ENCODE data around the gene NIPBL.
A peak's percentile ranks its signal among the peaks of the same experiment; 100 is the strongest.
"Not testable (repeated sequence)": the region's sequence is repeated elsewhere in the genome, so short reads cannot be mapped to it uniquely, and the experiment has no call there.

NIPBL gene

GRCh38 chr5:37034955-37035354 is 158.4 kb downstream of the NIPBL start:
- DNase-seq, result no peak

- DNase-seq, result no peak
Observed at GRCh38 chr5:37037840-37038239, 161.3 kb downstream of the NIPBL start.

- no peak for DNase-seq
Observed at GRCh38 chr5:37039824-37040223, 163.3 kb downstream of the NIPBL start.

- no peak for DNase-seq
Observed at GRCh38 chr5:37043693-37044092, 167.1 kb downstream of the NIPBL start.

GRCh38 chr5:37044120-37044519 is 167.6 kb downstream of the NIPBL start:
- DNase-seq, result no peak

- DNase-seq, result no peak
Observed at GRCh38 chr5:37045703-37046102, 169.1 kb downstream of the NIPBL start.

- DNase-seq, result no peak
Observed at GRCh38 chr5:37047947-37048346, 171.4 kb downstream of the NIPBL start.

GRCh38 chr5:37054391-37054790 is 177.8 kb downstream of the NIPBL start:
- DNase-seq, result no peak

- DNase-seq, result no peak
Observed at GRCh38 chr5:37055383-37055990, 178.9 kb downstream of the NIPBL start.

GRCh38 chr5:37056762-37057161 is 180.2 kb downstream of the NIPBL start:
- no peak for DNase-seq

GRCh38 chr5:37060030-37060429 is 183.5 kb downstream of the NIPBL start:
- no peak for DNase-seq

- DNase-seq, result no peak
Observed at GRCh38 chr5:37063739-37064138, 187.2 kb downstream of the NIPBL start.

- no peak for DNase-seq
Observed at GRCh38 chr5:37064442-37064841, 187.9 kb downstream of the NIPBL start.

- DNase-seq, result no peak
Observed at GRCh38 chr5:37071487-37071886, 194.9 kb downstream of the NIPBL start.

GRCh38 chr5:37071901-37072581 is 195.5 kb downstream of the NIPBL start:
- DNase-seq, result peak; percentile 72

GRCh38 chr5:37075399-37075950 is 198.9 kb downstream of the NIPBL start:
- no peak for DNase-seq

GRCh38 chr5:37077146-37077545 is 200.6 kb downstream of the NIPBL start:
- DNase-seq, result no peak

- no peak for DNase-seq
Observed at GRCh38 chr5:37080697-37081096, 204.1 kb downstream of the NIPBL start.

- DNase-seq, result not testable (repeated sequence)
Observed at GRCh38 chr5:37082977-37083376, 206.4 kb downstream of the NIPBL start.

- not testable (repeated sequence) for DNase-seq
Observed at GRCh38 chr5:37086026-37086425, 209.5 kb downstream of the NIPBL start.

- DNase-seq, result no peak
Observed at GRCh38 chr5:37086466-37087173, 210.1 kb downstream of the NIPBL start.

- DNase-seq, result no peak
Observed at GRCh38 chr5:37088009-37088408, 211.4 kb downstream of the NIPBL start.

GRCh38 chr5:37090123-37090726 is 213.7 kb downstream of the NIPBL start:
- DNase-seq, result no peak
